AG09319 (cell line): ENCODE data around the gene STK35.

ENCODE experiments used
- DNase-seq: peaks from one replicate; pipeline ENCODE4 v3.0.0-alpha.2; 2010; ENCODE audit warnings: low read depth; ENCODE audit errors: extremely low read depth
- TF ChIP-seq, protein P1 (sequence below): IDR thresholded peaks from 2 replicates; pipeline ENCODE4 v1.5.1; 2011; ENCODE audit warnings: low read depth, mild to moderate bottlenecking, inconsistent platforms, low read length, moderate library complexity

Gene STK35

DNA sequence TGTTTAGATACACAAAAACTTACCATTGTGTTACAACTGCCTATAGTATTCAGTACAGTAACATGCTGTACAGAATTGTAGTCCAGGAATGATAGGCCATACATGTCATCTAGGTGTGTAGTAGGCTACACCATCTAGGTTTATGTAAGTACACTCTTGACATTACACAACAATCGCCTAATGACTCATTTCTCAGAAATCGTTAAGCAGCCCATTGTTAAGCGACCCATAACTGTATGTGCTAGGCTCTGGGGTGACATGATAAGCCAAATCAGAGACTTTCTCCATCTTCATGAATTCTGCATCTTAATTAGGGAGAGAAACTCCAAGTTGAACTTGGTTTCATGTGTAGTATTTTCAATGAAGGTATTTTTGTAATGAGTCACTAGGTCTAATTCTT is 17.2 kb downstream of the STK35 start:
- TF ChIP-seq, protein P1, sequence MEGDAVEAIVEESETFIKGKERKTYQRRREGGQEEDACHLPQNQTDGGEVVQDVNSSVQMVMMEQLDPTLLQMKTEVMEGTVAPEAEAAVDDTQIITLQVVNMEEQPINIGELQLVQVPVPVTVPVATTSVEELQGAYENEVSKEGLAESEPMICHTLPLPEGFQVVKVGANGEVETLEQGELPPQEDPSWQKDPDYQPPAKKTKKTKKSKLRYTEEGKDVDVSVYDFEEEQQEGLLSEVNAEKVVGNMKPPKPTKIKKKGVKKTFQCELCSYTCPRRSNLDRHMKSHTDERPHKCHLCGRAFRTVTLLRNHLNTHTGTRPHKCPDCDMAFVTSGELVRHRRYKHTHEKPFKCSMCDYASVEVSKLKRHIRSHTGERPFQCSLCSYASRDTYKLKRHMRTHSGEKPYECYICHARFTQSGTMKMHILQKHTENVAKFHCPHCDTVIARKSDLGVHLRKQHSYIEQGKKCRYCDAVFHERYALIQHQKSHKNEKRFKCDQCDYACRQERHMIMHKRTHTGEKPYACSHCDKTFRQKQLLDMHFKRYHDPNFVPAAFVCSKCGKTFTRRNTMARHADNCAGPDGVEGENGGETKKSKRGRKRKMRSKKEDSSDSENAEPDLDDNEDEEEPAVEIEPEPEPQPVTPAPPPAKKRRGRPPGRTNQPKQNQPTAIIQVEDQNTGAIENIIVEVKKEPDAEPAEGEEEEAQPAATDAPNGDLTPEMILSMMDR: no peak
- DNase-seq: no peak

DNA sequence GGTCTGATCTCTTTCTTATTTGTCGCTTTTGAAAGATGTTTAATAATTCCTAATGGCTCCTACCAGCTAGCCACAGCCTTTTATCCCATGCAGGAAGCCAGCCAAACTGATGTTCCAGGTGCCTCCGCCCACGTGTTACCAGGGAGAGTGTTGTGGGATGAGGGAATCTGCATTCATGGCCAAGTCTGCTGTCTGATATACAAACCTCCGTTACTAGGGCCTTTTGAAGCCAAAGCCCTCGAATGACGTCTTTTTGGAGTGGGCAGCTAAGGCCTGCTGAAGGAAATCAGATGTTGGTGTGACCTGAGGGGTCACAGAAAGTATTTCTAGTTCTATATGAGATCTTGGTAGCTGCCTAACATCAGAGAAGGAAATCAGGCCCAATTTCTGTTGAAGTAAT is 21.3 kb downstream of the STK35 start:
- TF ChIP-seq, protein P1: no peak
- DNase-seq: no peak

DNA sequence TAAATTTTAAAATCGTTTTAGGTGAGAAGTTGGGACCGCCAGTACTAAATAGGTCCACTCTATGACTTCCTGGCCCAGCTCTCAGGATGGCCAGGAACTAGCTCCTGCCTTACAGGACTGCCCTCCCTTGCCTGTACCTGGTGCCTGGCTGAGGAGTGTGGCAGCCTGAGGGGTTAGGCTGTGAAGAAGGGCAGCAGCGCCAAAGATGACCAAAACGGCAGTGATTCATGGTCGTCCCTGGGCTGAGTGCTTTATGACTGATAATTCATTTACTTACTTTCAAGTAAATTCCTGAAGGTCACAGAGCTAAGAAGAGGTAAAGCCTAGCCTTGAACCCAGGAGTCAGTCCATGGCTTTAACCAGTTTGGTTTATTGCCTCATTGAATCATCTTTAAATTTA is 22.1 kb downstream of the STK35 start:
- DNase-seq: no peak
- TF ChIP-seq, protein P1: no peak

DNA sequence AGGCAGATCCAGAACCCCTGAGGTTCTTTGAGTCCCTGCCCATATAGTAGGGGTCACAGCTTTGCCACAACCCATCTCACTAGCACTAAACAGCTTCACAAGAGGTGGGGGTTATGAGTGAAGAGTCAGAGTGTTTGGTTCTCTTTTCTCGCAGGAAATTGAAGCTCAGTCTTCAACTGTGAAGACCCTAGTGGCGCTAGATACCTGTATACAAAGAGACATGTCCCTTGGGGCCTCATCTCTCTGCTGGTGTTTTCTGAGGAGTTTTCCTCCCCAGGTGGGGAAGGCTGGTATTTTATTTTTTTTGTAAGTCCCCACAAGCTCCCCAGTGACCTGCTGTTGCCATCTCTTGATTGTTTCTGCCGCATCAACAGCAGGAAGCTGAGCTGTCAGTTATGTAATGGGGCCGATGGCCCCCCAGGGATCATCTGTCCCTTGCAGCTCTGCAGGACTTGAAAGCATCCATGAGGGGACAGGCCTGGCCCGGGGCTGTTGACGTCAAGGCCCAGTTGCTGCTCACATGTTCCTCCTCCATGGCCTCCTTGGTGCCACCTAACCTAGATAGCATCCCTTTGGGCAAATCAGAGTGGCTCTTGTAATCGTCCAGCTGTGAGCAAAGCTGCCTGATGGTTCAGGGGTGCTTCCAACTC is 23.1 kb downstream of the STK35 start:
- TF ChIP-seq, protein P1: no peak
- DNase-seq: no peak

DNA sequence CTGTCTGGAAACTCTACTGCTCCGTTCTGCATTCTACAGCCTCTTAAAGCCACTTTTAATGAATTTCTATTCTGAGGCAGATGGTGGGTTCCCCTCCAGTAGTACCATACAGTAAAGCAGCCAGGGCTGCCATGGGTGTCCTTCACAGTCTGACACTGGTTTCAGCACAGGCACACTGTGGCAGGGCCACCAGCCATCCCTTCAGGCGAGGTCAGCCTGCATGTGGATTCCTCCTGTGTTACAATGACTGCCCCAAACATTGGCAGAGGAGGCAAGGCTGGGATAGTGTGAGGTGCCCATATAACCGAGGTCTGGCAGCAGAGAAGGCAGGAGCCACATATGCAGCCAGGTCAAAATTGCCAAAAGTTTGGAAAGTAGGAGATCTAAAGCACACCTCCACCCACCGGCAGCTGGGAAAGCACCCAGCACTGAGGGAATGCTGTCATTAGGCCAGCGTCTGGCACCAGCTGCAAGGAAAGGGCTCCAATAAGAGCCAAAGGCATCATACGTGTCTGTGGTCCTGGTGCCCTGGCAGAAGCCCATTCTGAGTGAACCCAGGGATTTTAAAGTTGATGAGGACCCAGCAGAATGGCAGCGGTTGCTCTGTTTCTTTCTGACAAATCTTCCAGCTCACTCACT is 24.0 kb downstream of the STK35 start:
- TF ChIP-seq, protein P1: no peak
- no peak for DNase-seq

DNA sequence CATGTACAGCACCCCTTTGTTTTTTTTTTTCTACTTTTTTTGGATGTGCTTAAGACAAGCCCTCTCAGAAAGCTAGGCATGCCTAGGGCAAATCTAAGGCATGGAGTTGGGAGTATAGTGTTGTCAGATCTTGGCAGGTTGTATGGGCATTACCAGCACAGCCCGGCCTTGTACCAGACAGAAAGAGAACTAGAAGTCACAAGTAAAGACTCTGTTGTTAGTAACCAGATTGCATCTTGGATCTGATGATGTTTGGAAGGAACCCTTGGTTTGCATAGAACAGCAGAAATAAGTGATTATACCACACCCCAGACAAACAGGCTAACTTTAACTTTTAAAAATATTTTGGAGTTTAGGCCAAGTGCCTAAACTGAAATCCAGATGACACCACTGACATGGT is 25.6 kb downstream of the STK35 start:
- TF ChIP-seq, protein P1: no peak
- DNase-seq: no peak

DNA sequence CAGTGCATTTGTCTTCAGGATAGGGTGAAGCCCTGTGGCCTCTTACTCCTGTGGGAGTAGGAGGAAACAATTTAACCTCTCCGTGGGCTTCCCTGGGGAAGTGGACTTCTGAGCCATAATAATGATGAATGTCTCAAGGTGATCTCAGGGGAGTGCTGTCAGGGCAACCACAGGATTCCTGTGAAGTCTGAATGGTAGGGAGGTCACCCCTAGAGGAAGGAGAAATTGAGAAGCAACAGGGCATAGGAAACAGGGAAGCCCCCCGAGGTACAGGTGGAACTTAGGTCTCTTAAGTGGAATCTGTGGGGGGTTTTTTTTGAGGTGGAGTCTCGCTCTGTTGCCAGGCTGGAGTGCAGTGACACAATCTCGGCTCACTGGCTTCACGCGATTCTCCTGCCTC is 26.9 kb downstream of the STK35 start:
- TF ChIP-seq, protein P1: no peak

More for the DNA sequence above, 26.9 kb downstream of the STK35 start:
- no peak for DNase-seq
